Esophagus squamous epithelium (tissue), 5 donors: ENCODE measurements around the gene TMCO4. TPM values are rescaled to one million over a fixed set of nuclear protein-coding genes. Genes with fewer than 3 reads are reported as not detected.

Source experiments
- DNase-seq: peaks from one replicate; lab custom pipeline; 2025; lab: John Stamatoyannopoulos, UW
- H3K27ac ChIP-seq, 4 donors: fragments of 200-600 bp; sonication (generic); one replicate each; pipeline ENCODE4 v1.5.1; 2016 to 2019; ENCODE audit warnings: mild to moderate bottlenecking in 1 of 4
- H3K27me3 ChIP-seq, 4 donors: fragments of 200-600 bp; sonication (generic); 1 replicate in 3 of 4; 2 replicates in 1 of 4; pipeline versions ENCODE4 v1.5.1 to v1.6.0; 2017 to 2021; ENCODE audit warnings: antibody characterized with exemption in 1 of 4
- H3K36me3 ChIP-seq, 3 donors: fragments of 200-600 bp; sonication (generic); one replicate each; pipeline ENCODE4 v1.5.1; 2016 to 2019
- H3K4me1 ChIP-seq, 3 donors: fragments of 200-600 bp; sonication (generic); one replicate each; pipeline ENCODE4 v1.5.1; 2017 to 2019
- H3K4me3 ChIP-seq, 4 donors: fragments of 200-600 bp; sonication (generic); 1 replicate in 3 of 4; 2 replicates in 1 of 4; pipeline ENCODE4 v1.5.1; 2016 to 2019; ENCODE audit warnings: mild to moderate bottlenecking in 2 of 4, moderate library complexity in 1 of 4
- H3K9me3 ChIP-seq, 3 donors: fragments of 200-600 bp; sonication (generic); one replicate each; pipeline ENCODE4 v1.5.1; 2016 to 2019
- POLR2A ChIP-seq, 4 donors: fragments of 450-650 bp; IDR thresholded peaks; one replicate each; pipeline ENCODE4 v1.6.1; 2017; ENCODE audit warnings: antibody characterized with exemption in 4 of 4, mild to moderate bottlenecking in 4 of 4, moderate library complexity in 3 of 4
- WGBS, 2 donors: methylation state at CpG; one replicate each; pipeline ENCODE4 v1.1.5; 2018; 5-methylcytosine and 5-hydroxymethylcytosine counted together
- intact Hi-C: fragments of 100-400 bp; cut with DNase I; formaldehyde crosslinking; loops from one replicate; pipeline ENCODE4 v1.15.0; 2022
- total RNA-seq, 4 donors: library from RNA; depleted of rRNA; stranded (reverse); fragments of >200 nt; gene quantifications; one replicate each; pipeline ENCODE4 v1.1.0, GENCODE V29; 2016
- TF ChIP-seq, protein P1 (sequence below), 6 experiments: fragments of 450-650 bp in 4 of 6; fragments of 200-600 bp in 2 of 6; sonication (generic) in 2 of 6; IDR thresholded peaks; one replicate each; pipeline ENCODE4 v1.5.1; 2016 to 2019; ENCODE audit warnings: antibody characterized with exemption in 6 of 6, mild to moderate bottlenecking in 4 of 6, moderate library complexity in 4 of 6
- donor health status: DM: yes; HTN: yes; CAD: no.

Gene TMCO4
- total RNA-seq, 4 donors from 2014 or later = 13.0 to 28.8 (median 21.2) TPM

GRCh38 chr1:19682257-19682656 lies 117.5 kb downstream of the TMCO4 start:
- 73 to 77% methylated on average over 3 of the region's 3 CpGs for WGBS, 2 donors
- H3K27ac ChIP-seq = no peak overlapping the region
- H3K4me3 ChIP-seq = no peak overlapping the region
- no peaks in the 10 kb centered on the region for H3K4me1 ChIP-seq
- no peaks in the 10 kb centered on the region for H3K9me3 ChIP-seq
- peaks cover 0 to 36% (median 0%) of the 10 kb centered on the region in 3 donors for H3K36me3 ChIP-seq
- intact Hi-C loops = no loop called here
- H3K27me3 ChIP-seq = no peaks in the 10 kb centered on the region
- no peak for DNase-seq
- TF ChIP-seq POLR2A (IDR thresholded peaks at IDR 0.05) = no peak
- TF ChIP-seq, protein P1, sequence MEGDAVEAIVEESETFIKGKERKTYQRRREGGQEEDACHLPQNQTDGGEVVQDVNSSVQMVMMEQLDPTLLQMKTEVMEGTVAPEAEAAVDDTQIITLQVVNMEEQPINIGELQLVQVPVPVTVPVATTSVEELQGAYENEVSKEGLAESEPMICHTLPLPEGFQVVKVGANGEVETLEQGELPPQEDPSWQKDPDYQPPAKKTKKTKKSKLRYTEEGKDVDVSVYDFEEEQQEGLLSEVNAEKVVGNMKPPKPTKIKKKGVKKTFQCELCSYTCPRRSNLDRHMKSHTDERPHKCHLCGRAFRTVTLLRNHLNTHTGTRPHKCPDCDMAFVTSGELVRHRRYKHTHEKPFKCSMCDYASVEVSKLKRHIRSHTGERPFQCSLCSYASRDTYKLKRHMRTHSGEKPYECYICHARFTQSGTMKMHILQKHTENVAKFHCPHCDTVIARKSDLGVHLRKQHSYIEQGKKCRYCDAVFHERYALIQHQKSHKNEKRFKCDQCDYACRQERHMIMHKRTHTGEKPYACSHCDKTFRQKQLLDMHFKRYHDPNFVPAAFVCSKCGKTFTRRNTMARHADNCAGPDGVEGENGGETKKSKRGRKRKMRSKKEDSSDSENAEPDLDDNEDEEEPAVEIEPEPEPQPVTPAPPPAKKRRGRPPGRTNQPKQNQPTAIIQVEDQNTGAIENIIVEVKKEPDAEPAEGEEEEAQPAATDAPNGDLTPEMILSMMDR (IDR thresholded peaks at IDR 0.05) = no peak

GRCh38 chr1:19680644-19681043 lies 119.1 kb downstream of the TMCO4 start:
- intact Hi-C loops = no loop called here
- DNase-seq = no peak

DNA sequence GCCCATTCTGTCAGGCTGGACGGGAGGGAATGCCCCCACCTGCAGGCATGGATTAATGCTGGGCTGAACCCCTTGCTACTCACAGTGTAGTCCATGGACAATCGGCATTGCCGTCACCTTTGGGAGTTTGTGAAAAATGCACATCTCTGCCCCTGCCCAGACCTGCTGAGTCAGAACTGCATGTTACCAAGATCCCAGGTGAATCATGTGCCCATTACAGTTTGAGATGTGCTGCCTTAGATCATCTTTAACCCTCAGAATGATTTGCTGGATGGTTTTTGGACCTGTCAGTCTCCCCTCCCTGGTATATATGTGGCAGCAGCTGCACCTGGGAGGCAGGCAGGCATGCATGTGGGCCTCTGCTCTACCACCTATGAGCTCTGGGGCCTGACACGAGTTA lies 120.0 kb downstream of the TMCO4 start:
- intact Hi-C loops = no loop called here
- Histone ChIP-seq H3K36me3 (peaks cover 0 to 19% (median 0%) of the 10 kb centered on the region in 3 donors), H3K4me1 (no peaks in the 10 kb centered on the region), H3K27me3 (peaks cover 0 to 16% (median 0%) of the 10 kb centered on the region in 4 donors), H3K9me3 (no peaks in the 10 kb centered on the region), H3K27ac (no peak overlapping the region), H3K4me3 (no peak overlapping the region)
- DNase-seq = no peak
- WGBS, 2 donors = 52 to 82% methylated on average over 2 to 4 of the region's 4 CpGs
- TF ChIP-seq POLR2A (IDR thresholded peaks at IDR 0.05) = no peak
- TF ChIP-seq, protein P1 (IDR thresholded peaks at IDR 0.05) = no peak

More at GRCh38 chr1:19680644-19681043, 119.1 kb downstream of the TMCO4 start:
- Histone ChIP-seq H3K27ac (no peak overlapping the region), H3K4me1 (no peaks in the 10 kb centered on the region), H3K9me3 (no peaks in the 10 kb centered on the region), H3K4me3 (no peak overlapping the region), H3K27me3 (peaks cover 0 to 8% (median 0%) of the 10 kb centered on the region in 4 donors), H3K36me3 (peaks cover 0 to 28% (median 0%) of the 10 kb centered on the region in 3 donors)
- 69 to 96% methylated on average over 3 to 4 of the region's 7 CpGs for WGBS, 2 donors
- TF ChIP-seq POLR2A (IDR thresholded peaks at IDR 0.05) = no peak
- TF ChIP-seq, protein P1 (IDR thresholded peaks at IDR 0.05) = no peak

DNA sequence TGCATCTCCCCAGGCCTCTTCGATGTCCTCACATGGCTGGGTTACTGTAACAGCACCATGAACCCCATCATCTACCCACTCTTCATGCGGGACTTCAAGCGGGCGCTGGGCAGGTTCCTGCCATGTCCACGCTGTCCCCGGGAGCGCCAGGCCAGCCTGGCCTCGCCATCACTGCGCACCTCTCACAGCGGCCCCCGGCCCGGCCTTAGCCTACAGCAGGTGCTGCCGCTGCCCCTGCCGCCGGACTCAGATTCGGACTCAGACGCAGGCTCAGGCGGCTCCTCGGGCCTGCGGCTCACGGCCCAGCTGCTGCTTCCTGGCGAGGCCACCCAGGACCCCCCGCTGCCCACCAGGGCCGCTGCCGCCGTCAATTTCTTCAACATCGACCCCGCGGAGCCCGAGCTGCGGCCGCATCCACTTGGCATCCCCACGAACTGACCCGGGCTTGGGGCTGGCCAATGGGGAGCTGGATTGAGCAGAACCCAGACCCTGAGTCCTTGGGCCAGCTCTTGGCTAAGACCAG lies 120.7 kb downstream of the TMCO4 start:
- DNase-seq = no peak

DNA sequence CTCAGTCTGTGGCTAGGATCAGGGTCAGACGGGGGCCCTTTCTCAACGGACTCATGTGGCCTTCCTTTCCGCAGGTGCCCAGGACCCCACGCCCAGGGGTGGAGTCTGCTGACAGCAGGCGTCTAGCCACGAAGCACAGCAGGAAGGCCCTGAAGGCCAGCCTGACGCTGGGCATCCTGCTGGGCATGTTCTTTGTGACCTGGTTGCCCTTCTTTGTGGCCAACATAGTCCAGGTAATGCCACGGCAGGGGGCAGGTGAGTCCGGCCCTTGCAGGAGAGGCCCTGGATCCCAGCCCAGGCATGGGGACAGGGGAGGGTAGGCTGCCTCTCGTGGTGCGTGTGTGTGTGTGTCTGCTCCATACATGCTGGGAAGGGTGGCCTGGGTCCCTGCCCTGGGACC lies 121.2 kb downstream of the TMCO4 start:
- no peak overlapping the region for H3K27ac ChIP-seq
- TF ChIP-seq, protein P1 (IDR thresholded peaks at IDR 0.05) = no peak
- TF ChIP-seq POLR2A (IDR thresholded peaks at IDR 0.05) = no peak
- WGBS, 2 donors = 45 to 80% methylated on average over 1 to 4 of the region's 11 CpGs
- H3K36me3 ChIP-seq = peaks cover 0 to 15% (median 0%) of the 10 kb centered on the region in 3 donors
- intact Hi-C loops = no loop called here
- DNase-seq = no peak
- H3K9me3 ChIP-seq = no peaks in the 10 kb centered on the region
- no peaks in the 10 kb centered on the region for H3K4me1 ChIP-seq
- H3K27me3 ChIP-seq = peaks cover 0 to 21% (median 0%) of the 10 kb centered on the region in 4 donors
- H3K4me3 ChIP-seq = no peak overlapping the region

More for the DNA sequence above, 120.7 kb downstream of the TMCO4 start:
- peaks cover 0 to 15% (median 0%) of the 10 kb centered on the region in 3 donors for H3K36me3 ChIP-seq
- peaks cover 0 to 21% (median 0%) of the 10 kb centered on the region in 4 donors for H3K27me3 ChIP-seq
- no CpG with 5 or more reads among the region's 34 CpGs for WGBS, 2 donors
- no peak overlapping the region for H3K27ac ChIP-seq
- intact Hi-C loops = no loop called here
- H3K4me3 ChIP-seq = no peak overlapping the region
- no peaks in the 10 kb centered on the region for H3K4me1 ChIP-seq
- TF ChIP-seq, protein P1 (IDR thresholded peaks at IDR 0.05) = no peak
- TF ChIP-seq POLR2A (IDR thresholded peaks at IDR 0.05) = no peak
- H3K9me3 ChIP-seq = no peaks in the 10 kb centered on the region
